HG03439 (cell line): Measurements from ENCODE around the gene TAF4B.
"Not testable (repeated sequence)": the region's sequence is repeated elsewhere in the genome, so short reads cannot be mapped to it uniquely, and the experiment has no call there.

Source experiments
- ATAC-seq: cut with Tn5 transposase; IDR thresholded peaks from one replicate; pipeline ENCODE4 v1.9.1; 2021; ENCODE audit warnings: mild to moderate bottlenecking, moderate library complexity; ENCODE audit not compliant: unreplicated experiment

Gene TAF4B

DNA sequence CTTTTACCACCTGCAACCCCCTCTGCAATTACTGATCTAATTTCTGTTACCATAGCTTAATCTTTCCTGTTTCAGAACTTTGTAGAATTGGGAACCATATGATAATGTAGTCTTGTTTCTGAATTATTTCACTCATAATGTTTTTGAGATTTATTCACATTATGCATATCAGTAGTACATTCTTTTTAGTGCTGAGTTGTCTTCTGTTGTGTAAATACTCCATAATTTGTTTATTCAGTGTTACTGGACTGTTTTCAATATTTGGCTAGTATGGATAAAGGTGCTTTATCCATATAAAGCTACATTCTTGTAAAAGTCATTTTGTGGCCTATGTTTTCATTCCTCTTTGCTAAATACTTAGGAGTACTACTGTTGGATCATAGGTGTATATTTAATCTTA is 152.5 kb downstream of the TAF4B start:
- ATAC-seq, result no peak

DNA sequence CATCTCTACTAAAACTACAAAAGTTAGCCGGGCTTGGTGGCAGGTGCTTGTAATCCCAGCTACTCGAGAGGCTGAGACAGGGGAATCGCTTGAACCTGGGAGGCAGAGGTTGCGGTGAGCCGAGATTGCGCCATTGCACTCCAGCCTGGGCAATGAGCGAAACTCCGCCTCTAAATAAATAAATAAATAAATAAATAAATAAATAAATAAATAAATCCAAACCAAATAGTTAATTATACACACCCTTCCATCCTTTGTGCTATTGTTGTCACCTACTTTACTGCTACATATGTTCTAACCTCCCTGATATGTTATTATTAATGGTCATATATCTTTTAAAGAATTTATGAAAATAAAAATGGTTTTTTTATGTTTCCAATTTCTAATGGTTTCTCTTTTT is 155.3 kb downstream of the TAF4B start:
- ATAC-seq, result not testable (repeated sequence)

DNA sequence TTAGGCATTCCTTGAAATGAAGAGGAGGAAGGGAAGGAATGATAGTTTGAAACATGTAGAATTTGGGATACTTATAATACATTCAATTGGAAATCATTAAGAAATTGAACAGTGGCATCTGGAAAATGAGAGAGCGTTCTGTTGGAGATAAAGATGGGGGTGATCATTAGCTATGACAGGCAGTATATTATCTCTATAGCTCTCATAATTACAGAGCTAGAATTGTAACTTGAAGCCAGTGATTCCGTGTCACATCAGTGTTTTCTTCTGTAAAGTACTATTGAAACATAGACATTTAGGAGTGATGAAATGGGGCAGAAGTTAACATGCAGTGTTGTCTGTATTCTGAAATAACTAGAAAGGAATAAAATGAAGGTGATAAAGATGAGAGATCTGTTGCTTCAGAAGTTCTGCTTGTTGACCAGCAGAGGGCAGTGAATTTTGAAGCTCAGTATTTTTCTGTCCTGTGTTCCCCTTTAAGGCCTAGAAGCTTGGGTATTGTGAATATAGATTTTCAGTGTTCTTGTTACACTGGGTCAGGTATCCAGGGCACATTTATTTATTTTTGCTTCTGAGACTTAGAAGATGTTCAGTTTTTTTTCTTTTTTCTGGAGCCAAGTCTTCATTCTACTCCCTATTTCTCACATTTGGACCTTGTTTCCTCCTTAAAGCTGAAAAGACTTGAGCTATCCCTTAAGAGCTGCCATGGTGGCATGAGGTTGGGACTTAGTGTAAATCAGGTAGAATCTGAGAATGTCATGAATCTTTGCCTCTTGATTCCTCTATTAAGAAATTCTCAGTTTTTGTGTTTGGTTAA is 157.4 kb downstream of the TAF4B start:
- ATAC-seq, result no peak

DNA sequence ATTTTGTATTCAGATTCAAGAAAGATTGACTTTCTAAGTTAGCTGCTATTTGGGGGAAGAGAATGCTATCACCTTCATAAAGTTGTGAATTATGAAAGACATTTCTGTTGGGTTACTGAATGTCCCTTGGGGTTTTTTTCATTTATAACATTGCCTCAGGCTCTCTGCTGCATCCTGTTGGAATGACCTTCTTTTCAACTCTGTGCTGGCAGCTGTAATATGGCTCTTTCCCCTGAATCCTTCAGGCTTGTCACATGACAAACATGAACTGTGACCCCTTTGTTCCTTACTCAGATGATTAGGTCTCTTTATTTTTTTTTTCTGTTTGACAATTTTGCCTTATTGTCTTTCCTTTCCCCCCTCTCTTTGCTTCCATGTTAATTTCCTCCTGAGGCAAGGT is 159.8 kb downstream of the TAF4B start:
- ATAC-seq, result no peak

DNA sequence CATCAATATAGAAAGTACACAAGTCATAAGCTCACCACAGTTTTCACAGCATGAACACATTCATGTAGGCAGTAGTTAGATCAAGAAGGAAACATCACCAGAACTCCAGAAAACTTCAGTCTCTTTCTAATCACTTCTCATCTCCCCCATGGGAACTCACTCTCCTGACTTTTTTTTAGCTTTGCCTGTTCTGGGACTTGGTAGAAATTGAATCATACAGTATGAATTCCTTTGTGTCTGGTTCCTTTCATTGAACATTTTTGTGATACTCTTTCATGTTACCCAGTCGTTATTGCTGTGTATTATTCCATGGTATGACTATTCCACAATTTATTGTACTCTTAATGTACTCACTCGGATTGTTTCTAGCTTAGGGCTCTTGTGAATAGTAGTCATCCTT is 160.2 kb downstream of the TAF4B start:
- ATAC-seq, result no peak

DNA sequence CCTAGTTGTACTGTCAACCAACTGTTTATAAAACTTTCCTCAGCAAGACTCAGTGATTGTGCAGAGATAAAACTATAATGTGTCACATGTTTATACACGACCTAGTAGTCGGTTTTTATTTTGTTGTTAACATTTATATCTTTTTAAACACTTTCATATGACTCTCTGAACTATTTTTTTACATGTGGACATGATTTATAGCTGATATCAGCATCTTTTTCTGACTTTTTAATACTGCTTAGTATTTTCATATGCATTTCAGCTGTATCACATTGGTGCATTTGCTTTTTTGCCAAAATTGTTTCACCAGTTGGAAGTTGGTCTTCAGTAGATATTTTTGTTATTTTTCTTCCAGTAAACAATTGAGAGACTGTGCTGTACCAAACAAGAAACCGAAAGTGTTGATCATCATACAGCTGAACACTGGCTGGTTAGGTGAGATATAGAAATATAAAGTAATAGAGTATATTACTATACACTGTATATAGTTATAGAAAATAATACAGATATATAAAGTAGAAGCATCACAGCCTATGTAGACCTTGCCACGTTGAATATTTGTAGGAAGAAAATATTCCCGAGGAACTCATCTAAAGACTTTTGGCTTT is 167.9 kb downstream of the TAF4B start:
- no peak for ATAC-seq

DNA sequence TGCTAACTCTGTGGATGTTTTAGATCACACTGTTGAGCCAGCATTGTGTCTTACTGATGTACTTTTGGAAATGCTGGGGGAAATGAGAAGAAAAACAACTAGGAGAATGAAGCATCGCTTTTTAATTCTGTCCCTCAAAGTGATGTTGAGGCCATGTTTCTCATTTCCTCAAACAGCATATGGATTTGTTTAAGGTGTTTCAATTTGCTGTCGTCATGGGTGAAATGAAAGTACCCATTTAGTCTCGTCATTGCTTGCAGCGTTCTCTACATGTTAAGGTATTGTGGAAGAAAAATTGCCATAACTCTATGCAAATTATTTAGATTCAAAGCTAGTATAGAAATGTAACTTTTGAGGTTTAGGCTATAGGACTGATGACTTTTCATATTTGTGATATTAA is 170.8 kb downstream of the TAF4B start:
- ATAC-seq, result no peak

DNA sequence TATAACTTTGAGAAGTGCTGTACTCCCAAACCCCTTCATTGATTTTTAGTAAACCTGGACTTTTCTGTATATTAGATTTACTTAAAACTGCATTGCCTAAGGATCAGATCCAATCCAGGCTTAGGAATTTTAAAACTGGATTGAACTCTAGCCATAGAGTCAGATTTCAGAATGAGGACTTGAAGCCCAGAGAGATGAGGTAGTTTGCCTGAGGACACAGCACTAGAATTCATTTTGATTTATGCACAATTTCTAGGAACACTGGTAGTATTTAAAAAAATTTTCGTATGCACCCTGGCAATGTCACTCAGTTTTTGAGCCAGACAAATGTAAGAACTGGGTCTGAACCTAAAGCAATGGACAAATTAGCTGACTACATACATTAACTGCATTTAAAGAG is 177.2 kb downstream of the TAF4B start:
- ATAC-seq, result no peak

DNA sequence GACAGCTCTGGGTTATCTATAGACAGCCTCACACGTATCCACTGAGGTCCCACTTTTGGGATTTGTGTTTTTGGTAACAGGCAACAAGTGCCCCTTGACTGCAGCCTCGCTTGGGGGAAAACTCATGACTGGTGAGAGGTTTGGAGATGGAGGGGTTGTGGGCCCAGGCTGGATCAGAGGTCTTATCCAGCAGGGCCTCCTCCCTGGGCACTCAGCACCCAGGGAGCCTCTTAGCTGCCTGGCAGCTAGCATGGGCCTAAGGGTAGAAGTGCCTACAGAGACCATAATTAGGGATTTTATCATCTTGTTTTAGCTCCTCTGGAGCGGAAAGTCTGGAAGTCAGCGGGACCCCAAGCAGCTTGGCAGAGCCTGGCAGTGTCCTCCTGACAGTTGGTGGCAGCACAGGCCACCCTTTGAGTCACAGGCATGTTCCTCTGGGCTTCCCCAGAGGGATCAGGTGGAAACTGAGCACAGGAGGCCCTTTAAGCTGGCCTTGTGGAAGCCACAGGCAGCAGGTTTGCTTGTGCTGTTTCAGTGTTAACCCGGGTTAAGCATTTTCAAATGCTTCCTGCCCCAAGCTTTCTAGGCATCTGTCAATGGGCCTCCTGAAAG is 179.1 kb downstream of the TAF4B start:
- peak; percentile 64 for ATAC-seq

DNA sequence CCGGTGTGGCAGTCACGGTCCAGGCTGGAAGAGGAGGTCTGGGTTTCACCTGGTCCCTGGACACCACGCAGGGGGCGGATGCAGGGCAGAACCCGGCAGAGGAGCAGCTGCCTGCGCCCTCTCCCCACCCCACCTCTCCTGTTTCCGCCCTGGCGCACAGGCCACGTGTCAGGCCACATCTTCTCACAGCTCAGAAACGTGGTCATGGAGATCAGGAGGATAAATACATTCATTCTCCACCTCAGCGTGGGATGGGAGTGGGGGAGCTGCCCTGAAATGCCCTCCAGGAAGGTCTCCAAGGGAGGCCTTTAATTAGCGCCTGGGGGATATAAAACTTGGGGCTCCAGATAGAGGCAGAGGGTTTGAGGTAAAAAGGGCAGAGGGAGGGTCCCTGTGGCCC is 180.1 kb downstream of the TAF4B start:
- ATAC-seq, result no peak

DNA sequence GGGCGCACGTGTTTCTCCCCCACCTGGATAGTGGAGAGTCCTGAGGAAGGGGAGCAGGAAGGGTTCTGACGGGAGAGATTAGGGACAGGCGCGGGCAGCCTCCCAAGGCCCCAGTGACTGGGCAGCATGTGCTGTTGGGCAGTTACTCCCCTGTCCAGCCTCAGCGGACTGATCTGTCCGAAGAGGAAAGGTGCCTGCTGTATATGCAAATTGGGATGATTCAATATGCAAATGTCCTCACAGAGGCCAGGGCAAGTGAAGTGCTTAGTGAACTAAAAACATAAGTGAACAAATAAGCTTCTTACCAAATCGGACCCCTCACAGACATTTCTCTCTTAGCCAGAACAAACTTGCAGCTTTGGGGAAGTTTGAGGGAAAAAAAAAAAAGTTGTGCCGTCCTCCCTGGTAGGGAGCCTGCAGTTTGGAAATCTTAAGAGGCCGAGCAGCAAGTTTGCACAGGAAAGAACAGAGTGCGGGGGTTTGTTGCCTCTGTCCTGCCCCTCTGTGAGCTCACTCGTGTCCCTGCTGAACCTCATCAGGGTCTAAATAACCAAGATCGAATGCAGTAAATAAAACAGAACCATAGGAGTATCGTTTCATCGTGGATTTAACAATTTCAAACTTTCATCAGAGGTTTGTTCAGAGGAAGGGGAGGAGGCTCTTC is 180.7 kb downstream of the TAF4B start:
- no peak for ATAC-seq

DNA sequence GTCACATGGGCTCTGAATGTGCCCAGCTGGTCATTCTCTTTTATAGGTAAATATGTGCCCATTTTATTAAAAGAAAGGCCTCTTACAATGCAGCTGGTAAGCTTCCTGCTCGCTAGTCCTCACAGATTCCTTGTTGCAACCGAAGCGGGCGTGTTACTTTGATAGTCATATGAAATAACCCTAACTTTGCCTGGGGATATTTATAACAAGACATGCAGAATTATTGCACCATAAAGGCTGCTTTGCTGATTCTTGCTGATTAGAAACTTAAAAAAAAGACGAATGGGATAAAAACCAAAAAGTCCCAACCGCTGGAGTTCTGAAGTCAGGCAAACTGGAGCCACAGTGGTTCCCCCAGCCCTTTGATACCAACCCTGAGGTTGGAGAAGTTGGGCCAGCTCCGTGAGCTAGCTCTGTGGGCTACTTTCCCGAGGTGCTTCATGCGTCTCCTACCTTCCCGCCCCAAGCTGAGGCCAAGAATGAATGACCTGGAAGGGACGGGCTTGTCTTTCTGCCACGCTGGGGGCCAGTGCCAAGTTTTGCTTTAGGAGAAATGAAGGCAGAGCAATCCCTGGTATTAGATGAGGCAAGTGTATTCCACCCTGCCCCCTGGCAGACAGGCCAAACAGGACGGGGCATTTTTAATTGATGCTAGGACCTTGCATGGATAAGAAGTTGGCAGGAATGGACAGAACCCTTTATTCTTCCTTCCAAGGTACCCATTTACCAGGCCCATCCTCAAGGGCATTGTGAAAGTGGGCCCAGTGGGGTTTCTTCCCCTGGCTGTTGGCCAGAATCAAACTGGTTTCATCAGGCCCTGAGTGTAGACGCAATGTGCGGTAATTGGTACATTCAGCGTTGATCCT is 181.7 kb downstream of the TAF4B start:
- no peak for ATAC-seq

DNA sequence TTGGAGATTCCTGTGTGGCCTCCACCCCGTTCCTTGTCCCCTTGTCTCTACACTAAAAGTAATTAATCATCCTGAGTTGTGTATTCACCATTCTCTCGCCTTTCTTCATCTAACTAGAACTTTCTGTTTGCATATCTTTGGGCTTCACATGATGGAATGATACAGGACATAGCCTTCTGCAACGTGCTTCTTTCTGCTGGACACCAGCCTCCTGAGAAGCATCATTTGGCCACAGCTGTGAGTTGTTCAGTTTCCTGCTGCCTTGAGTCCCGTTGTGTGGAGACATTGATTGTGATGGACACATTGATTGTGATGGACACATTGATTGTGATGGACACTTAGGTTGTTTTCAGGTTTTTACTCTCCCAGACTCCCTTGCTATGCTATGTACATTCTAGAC is 182.8 kb downstream of the TAF4B start:
- no peak for ATAC-seq

DNA sequence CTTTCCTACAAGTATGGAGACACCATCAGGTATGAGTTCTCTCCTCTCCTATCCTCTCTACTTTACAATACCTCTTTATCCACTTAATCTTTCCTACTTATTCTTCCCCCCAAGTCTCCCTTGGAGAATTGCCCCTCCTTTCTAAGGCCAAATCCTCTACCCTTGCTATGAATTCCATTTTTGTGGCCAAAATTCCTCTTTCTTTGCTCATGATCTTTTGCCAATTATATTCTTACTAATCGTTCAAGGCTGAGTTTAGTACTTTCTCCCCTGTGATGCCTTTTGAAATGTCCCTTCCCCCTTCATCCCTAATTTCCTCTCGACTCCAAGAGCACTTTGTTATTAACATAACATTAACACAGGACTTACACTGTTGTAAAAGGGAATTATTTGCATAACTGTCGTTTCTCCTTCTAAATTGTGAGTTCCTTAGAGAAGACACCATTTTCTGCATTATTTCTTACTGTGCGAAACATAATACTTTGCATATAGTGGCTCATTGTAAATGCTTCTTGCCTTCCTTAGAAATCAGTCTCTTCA is 188.7 kb downstream of the TAF4B start:
- ATAC-seq, result no peak

DNA sequence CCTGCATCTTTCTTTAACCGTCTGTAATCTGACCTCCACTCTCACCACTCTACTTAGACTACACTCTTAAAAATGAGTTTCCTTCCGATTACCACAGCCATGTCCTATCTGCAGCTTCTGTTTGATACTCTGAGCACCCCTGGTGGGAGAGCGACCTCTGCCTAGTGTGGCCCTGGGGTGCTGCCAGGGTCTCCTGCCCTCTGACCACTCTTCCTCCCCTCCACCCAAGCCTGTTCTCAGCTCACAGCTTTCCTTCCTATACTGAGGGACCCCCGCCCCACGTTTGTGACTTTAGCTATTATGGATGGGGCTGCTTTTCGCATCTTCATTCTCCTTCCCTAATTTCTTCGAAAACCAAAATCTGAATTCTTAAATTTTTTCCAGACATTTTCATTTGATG is 189.4 kb downstream of the TAF4B start:
- no peak for ATAC-seq

DNA sequence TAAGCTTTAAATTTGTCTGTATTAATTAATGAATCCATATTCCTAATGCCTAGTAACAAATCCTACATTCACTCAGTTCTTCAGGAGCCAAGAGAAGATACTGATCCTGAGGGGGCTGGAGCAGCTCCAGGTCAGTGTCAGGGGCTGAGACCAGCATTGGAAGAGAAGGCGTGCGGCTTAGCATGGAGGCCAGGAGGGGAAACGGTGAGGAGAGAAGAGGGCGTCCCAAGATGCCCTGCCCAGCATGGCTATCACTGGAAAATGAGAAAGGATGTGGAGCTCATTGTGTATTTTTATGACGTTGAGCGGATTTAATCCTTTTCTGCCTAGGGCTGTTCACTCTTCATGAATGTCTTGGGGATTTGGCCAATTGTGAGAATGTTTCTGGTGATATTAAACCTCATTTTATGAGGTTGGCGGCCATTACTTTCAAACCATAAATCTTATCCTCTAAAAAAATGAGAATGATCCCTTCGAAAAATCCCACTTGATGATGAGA is 190.5 kb downstream of the TAF4B start:
- ATAC-seq, result no peak

DNA sequence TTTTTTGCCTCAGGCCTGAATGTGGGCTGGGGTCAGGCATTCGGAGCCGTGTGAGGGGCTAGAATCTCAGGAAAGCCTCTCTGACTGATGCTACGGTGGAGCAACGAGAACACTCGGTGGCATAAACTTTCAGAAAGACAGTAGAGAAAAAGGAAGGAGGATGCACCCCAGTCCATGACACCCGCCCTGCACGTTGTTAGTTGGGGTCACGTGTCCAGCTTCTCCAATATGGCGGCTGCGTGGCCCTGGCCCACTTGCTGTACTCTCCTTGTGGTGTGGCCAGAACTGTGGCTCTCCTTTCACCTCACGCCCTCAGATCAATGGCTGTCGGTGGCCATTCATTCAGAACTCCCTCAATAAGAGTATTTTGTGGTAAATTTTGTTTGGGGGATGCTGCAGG is 190.9 kb downstream of the TAF4B start:
- ATAC-seq, result no peak

DNA sequence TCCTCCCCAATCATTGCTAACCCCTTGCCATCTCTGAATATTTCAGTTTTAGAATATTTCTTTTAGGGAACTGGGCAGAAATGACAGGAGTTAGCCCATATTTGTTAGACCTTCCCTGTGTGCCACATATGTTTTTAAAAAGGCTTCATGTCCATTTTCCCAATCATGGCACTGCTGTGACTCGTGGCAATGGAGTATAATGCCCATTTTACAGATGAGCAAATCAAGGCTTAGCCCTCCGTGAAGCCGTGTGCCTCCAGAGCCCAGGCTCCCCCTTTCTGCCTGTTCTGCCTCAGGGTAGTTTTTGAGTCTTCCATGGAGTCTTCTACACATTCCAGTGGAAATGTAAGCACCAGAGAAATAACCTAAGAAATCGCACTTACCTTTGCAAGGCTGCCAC is 192.0 kb downstream of the TAF4B start:
- no peak for ATAC-seq

DNA sequence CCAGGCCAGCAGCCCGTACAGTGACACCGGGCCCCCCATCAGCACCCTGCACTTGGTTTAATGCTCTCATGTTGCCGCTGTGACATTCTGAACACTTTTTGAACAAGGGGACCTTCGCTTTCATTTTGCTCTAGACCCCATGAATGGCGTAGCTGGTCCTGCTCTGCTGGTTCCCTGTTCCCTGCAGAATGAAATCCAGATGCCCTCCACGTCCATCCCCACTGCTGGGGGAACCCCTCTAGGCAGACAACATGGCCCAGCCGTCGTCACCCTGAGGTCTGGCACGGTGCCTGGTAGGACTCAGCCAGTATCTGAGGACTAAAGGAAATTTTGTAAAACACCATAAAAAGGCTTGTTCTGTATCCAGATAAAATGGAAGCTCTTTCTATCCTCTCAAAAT is 193.5 kb downstream of the TAF4B start:
- ATAC-seq, result no peak

DNA sequence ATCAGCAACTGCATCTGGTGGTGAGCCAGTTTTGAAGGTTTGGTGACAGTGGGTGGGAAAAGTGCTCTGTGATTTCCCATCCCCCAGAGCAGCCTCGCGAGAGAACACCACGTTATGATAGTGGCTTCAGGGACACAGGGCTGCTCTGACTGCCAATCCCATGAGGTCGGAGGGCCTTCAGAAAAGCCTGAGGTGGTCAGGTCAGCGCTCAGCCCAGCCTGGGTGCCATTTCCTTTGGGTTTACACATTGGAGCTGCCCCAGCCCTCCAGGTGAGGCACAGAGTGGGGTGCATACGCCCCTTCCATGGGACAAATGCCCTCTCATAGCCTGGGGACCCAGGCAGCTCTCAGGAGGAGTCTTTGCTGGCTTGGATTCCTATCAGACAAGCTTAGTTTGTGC is 195.3 kb downstream of the TAF4B start:
- ATAC-seq, result no peak
